ENCODE measurements around the gene EME2.

DNA sequence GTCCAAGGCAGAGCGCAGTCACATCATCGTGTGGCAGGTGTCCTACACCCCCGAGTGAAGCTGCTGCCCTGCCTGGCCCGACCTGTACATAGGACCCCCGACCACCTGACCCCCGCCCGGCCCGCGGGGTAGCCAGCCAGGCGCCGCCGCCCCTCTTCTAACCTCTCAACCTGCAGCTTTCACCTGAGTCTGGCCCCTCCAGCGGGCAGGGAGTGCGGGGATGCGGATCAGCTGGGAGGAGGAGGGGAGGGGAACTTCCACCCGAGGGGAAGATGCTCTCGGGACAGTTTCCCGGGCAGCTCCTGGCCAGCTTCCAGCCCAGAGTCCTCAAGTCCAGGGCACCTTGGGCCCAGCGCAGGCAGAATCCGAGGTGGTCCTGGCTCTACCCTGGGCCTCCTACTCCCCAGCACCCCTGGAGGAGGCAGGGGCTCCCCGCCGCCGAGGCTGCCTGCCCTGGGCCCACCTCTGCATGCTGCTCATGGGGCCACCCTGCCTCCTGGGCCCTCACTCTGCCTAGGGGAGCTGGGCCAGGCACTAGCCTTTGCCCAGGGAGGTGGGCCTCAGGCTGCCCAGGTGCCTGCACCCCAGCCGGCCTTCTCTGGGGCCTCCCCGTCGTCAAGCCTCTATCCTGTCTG is 3.7 kb upstream of the EME2 start:
- TF ChIP-seq, protein P1, sequence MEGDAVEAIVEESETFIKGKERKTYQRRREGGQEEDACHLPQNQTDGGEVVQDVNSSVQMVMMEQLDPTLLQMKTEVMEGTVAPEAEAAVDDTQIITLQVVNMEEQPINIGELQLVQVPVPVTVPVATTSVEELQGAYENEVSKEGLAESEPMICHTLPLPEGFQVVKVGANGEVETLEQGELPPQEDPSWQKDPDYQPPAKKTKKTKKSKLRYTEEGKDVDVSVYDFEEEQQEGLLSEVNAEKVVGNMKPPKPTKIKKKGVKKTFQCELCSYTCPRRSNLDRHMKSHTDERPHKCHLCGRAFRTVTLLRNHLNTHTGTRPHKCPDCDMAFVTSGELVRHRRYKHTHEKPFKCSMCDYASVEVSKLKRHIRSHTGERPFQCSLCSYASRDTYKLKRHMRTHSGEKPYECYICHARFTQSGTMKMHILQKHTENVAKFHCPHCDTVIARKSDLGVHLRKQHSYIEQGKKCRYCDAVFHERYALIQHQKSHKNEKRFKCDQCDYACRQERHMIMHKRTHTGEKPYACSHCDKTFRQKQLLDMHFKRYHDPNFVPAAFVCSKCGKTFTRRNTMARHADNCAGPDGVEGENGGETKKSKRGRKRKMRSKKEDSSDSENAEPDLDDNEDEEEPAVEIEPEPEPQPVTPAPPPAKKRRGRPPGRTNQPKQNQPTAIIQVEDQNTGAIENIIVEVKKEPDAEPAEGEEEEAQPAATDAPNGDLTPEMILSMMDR (IDR thresholded peaks at IDR 0.05), result no peak
- no peak for TF ChIP-seq EP300 (IDR thresholded peaks at IDR 0.05)
